ENCODE results near the gene FRMPD1.

The FRMPD1 gene, protein sequence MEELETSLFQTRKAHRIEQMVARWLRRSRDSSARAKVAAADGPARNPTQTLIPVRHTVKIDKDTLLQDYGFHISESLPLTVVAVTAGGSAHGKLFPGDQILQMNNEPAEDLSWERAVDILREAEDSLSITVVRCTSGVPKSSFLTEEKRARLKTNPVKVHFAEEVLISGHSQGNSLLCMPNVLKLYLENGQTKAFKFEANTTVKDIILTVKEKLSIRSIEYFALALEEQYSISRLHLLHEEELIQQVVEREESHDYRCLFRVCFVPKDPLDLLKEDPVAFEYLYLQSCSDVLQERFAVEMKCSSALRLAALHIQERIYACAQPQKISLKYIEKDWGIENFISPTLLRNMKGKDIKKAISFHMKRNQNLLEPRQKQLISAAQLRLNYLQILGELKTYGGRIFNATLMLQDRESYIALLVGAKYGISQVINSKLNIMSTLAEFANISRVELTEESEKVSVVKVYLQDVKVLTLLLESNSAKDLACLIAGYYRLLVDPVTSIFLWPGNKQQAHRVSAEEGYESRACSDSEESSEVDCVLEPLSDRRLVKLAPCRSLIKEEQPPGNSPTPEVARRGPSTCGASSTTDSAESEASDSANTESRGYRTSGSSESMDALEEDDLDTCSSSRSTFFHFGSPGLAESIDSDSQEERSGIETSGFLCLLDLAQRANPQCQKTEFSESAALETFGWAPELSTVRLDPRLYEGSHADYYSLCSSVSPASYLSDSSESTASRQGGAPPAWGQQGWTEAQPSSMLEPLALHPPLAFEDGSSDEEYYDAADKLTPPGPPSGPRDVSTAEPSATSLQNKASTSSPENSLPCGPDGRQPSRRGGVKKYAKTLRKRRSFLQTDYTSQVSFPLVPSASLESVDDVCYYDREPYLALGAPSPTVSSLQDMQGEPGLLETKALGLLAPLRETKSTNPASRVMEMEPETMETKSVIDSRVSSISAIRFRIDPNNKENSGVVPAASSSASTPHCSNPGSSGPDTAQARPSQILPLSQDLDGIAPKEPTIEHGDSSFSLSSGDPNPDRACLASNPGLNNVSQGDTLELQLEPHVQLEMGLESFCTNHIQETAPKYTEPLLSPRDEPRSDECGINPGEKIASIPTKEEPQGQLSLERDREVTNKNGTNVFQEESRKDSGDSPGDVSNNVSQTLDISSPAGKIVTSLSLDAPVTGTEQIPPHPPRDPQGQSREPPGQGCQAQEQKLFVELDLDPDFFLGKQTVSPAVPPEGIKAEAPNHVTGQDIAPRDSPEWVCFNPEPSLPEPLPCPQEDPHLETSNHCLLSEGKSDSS (N-terminal part only)

DNA sequence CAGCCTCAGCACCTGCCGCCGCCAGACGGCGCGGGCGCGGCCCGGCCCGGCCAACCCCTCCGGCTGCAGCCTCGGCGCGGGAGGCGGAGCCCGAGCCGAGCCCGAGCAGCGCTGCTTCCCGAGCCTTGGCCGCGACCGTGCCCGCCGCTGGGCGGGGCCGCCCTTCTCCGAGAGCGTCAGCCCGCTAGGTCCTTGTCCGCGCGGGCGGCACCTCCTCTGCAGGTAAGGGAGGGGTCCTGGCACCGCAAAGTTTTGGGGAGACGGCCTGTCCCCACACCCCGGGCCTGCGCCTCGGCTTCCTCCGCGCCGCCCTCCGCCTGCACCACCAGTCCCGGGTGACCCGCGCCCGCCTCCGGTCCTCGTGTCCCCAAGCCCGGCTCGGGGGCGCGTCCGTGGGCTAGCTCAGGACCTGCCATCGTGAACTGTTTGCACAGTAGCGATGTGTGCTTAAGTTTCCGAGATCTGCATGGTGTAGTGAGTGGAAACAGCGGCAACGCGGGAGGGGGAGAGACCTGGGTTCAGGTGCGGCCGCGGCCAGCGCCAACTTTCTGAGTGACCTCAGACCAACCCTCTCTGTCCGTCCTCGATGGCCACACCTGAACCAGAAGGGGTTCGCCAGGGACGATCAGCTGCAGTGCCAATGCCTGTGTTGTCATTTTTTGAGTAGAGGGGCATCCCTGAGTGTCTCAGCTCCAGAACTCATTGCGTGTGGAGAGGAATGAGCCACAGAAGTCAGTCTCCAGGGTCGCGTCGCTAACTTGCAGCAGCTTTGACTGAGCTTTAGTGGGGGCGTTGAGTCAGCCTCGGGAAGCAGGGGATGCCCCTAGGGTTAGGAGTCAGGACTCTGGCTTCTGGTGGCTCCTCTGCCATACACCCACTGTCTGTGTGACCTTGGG, at the start of gene FRMPD1:
TSS of gene FRMPD1 (plus strand) at position 82 of the 896 bp plus-strand sequence. CDS start 41,688 bp downstream, outside the sequence.
- TF ChIP-seq TAF1 (IDR thresholded peaks at IDR 0.05; ENCODE audit: low read depth) = no peak
- no peak for TF ChIP-seq RAD21 (IDR thresholded peaks at IDR 0.05; ENCODE audit: low read depth)
- TF ChIP-seq TEAD4 (IDR thresholded peaks at IDR 0.05) = no peak
- TF ChIP-seq ZBTB7A (IDR thresholded peaks at IDR 0.05; ENCODE audit: low read depth) = peak; percentile 40; the same call in 1 of the 2 replicates
- TF ChIP-seq MAX (IDR thresholded peaks at IDR 0.05) = peak; percentile 13; the same call in 1 of the 2 replicates

- TF ChIP-seq YY1 (IDR thresholded peaks at IDR 0.05; ENCODE audit: low read depth) (no peak), CREB1 (IDR thresholded peaks at IDR 0.05; ENCODE audit: low read depth) (no peak), TAF1 (IDR thresholded peaks at IDR 0.05; ENCODE audit: low read depth) (no peak), EP300 (IDR thresholded peaks at IDR 0.05; ENCODE audit: borderline replicate concordance) (no peak), USF1 (IDR thresholded peaks at IDR 0.05) (peak; percentile 55), CEBPB (IDR thresholded peaks at IDR 0.05) (no peak), RAD21 (IDR thresholded peaks at IDR 0.05; ENCODE audit: low read depth) (no peak), TEAD4 (IDR thresholded peaks at IDR 0.05) (no peak), ZBTB7A (IDR thresholded peaks at IDR 0.05; ENCODE audit: low read depth) (no peak), MAX (IDR thresholded peaks at IDR 0.05) (no peak), FOXM1 (IDR thresholded peaks at IDR 0.05; ENCODE audit: borderline replicate concordance, low read depth) (no peak), NFIC (IDR thresholded peaks at IDR 0.05) (0 out of 2 replicates have a peak, but pooled peaks have one; percentile 13), EGR1 (IDR thresholded peaks at IDR 0.05) (no peak), TCF12 (IDR thresholded peaks at IDR 0.05; ENCODE audit: low read depth) (no peak)
- TF ChIP-seq, protein P1, sequence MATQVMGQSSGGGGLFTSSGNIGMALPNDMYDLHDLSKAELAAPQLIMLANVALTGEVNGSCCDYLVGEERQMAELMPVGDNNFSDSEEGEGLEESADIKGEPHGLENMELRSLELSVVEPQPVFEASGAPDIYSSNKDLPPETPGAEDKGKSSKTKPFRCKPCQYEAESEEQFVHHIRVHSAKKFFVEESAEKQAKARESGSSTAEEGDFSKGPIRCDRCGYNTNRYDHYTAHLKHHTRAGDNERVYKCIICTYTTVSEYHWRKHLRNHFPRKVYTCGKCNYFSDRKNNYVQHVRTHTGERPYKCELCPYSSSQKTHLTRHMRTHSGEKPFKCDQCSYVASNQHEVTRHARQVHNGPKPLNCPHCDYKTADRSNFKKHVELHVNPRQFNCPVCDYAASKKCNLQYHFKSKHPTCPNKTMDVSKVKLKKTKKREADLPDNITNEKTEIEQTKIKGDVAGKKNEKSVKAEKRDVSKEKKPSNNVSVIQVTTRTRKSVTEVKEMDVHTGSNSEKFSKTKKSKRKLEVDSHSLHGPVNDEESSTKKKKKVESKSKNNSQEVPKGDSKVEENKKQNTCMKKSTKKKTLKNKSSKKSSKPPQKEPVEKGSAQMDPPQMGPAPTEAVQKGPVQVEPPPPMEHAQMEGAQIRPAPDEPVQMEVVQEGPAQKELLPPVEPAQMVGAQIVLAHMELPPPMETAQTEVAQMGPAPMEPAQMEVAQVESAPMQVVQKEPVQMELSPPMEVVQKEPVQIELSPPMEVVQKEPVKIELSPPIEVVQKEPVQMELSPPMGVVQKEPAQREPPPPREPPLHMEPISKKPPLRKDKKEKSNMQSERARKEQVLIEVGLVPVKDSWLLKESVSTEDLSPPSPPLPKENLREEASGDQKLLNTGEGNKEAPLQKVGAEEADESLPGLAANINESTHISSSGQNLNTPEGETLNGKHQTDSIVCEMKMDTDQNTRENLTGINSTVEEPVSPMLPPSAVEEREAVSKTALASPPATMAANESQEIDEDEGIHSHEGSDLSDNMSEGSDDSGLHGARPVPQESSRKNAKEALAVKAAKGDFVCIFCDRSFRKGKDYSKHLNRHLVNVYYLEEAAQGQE (IDR thresholded peaks at IDR 0.05; ENCODE audit: low read depth) = no peak
These were observed 47.9 kb upstream of the FRMPD1 start for GRCh38 chr9:37602817-37603216.

GRCh38 chr9:37604296-37604695, 46.5 kb upstream of the FRMPD1 start:
- no peak for TF ChIP-seq USF1 (IDR thresholded peaks at IDR 0.05)
- no peak for TF ChIP-seq CREB1 (IDR thresholded peaks at IDR 0.05; ENCODE audit: low read depth)
- no peak for TF ChIP-seq TCF12 (IDR thresholded peaks at IDR 0.05; ENCODE audit: low read depth)
- TF ChIP-seq TEAD4 (IDR thresholded peaks at IDR 0.05) = no peak
- TF ChIP-seq MAX (IDR thresholded peaks at IDR 0.05) = no peak
- no peak for TF ChIP-seq EP300 (IDR thresholded peaks at IDR 0.05; ENCODE audit: borderline replicate concordance)
- TF ChIP-seq NFIC (IDR thresholded peaks at IDR 0.05) = no peak
- TF ChIP-seq, protein P1 (IDR thresholded peaks at IDR 0.05; ENCODE audit: low read depth) = no peak
- no peak for TF ChIP-seq TAF1 (IDR thresholded peaks at IDR 0.05; ENCODE audit: low read depth)
- TF ChIP-seq RAD21 (IDR thresholded peaks at IDR 0.05; ENCODE audit: low read depth) = no peak
- no peak for TF ChIP-seq ZBTB7A (IDR thresholded peaks at IDR 0.05; ENCODE audit: low read depth)
- no peak for TF ChIP-seq YY1 (IDR thresholded peaks at IDR 0.05; ENCODE audit: low read depth)
- no peak for TF ChIP-seq FOXM1 (IDR thresholded peaks at IDR 0.05; ENCODE audit: borderline replicate concordance, low read depth)
- TF ChIP-seq EGR1 (IDR thresholded peaks at IDR 0.05) = no peak
- no peak for TF ChIP-seq CEBPB (IDR thresholded peaks at IDR 0.05)
